KMS-11 (cell line): ENCODE results near the gene SLC23A2.

Source experiments
- H2AFZ ChIP-seq: fragments of 200-600 bp; sonication (generic); 2 replicates; pipeline ENCODE4 v1.6.1; 2016; ENCODE audit warnings: antibody characterized with exemption, mixed run types, low read depth
- H3K27ac ChIP-seq: fragments of 200-600 bp; sonication (generic); 2 replicates; pipeline ENCODE4 v1.6.1; 2016; ENCODE audit warnings: mild to moderate bottlenecking, mixed run types
- H3K27me3 ChIP-seq: fragments of 200-600 bp; sonication (generic); 2 replicates; pipeline ENCODE4 v1.6.1; 2017; ENCODE audit warnings: mild to moderate bottlenecking, low read depth, mixed run types, moderate library complexity; ENCODE audit not compliant: insufficient read depth
- H3K36me3 ChIP-seq: fragments of 200-600 bp; sonication (generic); 2 replicates; pipeline ENCODE4 v1.6.1; 2017; ENCODE audit warnings: mild to moderate bottlenecking, mixed run types; ENCODE audit not compliant: insufficient read depth
- H3K4me1 ChIP-seq: fragments of 200-600 bp; sonication (generic); 2 replicates; pipeline ENCODE4 v1.6.1; 2016; ENCODE audit warnings: mild to moderate bottlenecking, low read depth, mixed run types; ENCODE audit not compliant: poor library complexity, severe bottlenecking
- H3K4me2 ChIP-seq: fragments of 200-600 bp; sonication (generic); 2 replicates; pipeline ENCODE4 v1.7.0; 2016; ENCODE audit warnings: mild to moderate bottlenecking, mixed run types
- H3K4me3 ChIP-seq: fragments of 200-600 bp; sonication (generic); IDR thresholded peaks from 2 replicates; pipeline ENCODE4 v1.6.1; 2017; ENCODE audit warnings: low read depth, low read length, mixed read lengths; ENCODE audit not compliant: insufficient read depth
- H3K79me2 ChIP-seq: fragments of 200-600 bp; sonication (generic); 2 replicates; pipeline ENCODE4 v1.6.1; 2016; ENCODE audit warnings: low read depth, mixed run types; ENCODE audit not compliant: insufficient read depth
- H3K9ac ChIP-seq: fragments of 200-600 bp; sonication (generic); 2 replicates; pipeline ENCODE4 v1.6.1; 2016; ENCODE audit warnings: mild to moderate bottlenecking, mixed run types
- H4K20me1 ChIP-seq: fragments of 200-600 bp; sonication (generic); 2 replicates; pipeline ENCODE4 v1.6.1; 2016; ENCODE audit warnings: mild to moderate bottlenecking, mixed run types; ENCODE audit not compliant: insufficient read depth
- CTCF ChIP-seq: fragments of 200-600 bp; sonication (generic); conservative IDR thresholded peaks from 2 replicates; pipeline ENCODE4 v1.6.1; 2017; ENCODE audit warnings: low read depth, mild to moderate bottlenecking, antibody characterized with exemption, low read length, moderate library complexity, mixed read lengths

The SLC23A2 gene

DNA sequence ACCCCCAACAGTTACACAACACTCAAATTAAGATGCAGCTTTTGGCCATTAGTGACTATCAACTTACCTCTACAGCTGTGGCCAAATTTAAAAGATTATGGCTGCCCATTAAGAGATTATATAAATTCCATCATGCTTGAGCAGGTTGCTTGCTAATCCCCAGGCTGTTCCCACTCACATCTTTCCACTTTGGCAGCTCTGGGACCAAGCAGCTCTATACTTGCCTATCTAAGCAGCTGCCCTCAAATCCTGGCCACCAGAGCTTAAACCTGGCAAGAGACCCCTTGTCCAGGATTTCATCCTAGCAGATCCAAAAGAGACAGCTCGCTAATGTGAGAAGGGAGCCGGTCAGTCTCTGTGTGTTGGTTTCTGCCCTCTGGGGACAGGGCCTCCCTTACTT is 127.9 kb downstream of the SLC23A2 start:
- H3K9ac ChIP-seq = no peak overlapping the region
- H2AFZ ChIP-seq = no peak overlapping the region
- no peak overlapping the region for H3K4me2 ChIP-seq
- no peak for TF ChIP-seq CTCF
- H4K20me1 ChIP-seq = no peaks in the 10 kb centered on the region
- H3K4me3 ChIP-seq = no peak overlapping the region
- no peaks in the 10 kb centered on the region for H3K27me3 ChIP-seq
- H3K79me2 ChIP-seq = no peaks in the 10 kb centered on the region
- H3K27ac ChIP-seq = no peak overlapping the region
- H3K36me3 ChIP-seq = no peaks in the 10 kb centered on the region
- H3K4me1 ChIP-seq = no peaks in the 10 kb centered on the region

DNA sequence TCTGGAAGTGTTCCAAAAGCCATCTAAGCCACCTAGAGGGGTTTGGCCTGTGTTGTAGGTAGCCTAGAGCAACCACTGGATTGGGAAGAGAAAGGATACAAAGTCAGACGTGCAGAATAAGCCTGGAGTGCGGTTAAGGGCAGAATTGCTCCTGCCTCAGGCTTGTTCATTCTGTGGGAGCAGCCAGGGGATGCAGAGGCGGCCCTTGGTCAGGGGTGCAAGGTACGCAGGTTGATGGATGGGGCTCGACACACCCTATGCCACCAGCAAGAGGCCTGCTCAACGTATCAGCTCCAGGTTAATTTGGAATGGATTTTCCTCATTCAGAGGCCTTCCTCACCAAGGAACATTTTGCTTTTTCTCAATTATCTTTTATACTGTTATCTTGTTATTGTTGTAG is 129.8 kb downstream of the SLC23A2 start:
- Histone ChIP-seq H3K4me3 (no peak overlapping the region), H4K20me1 (no peaks in the 10 kb centered on the region), H2AFZ (no peak overlapping the region), H3K27ac (no peak overlapping the region), H3K79me2 (no peaks in the 10 kb centered on the region), H3K36me3 (no peaks in the 10 kb centered on the region), H3K4me1 (no peaks in the 10 kb centered on the region), H3K9ac (no peak overlapping the region), H3K27me3 (no peaks in the 10 kb centered on the region), H3K4me2 (no peak overlapping the region)
- no peak for TF ChIP-seq CTCF

- H4K20me1 ChIP-seq = no peaks in the 10 kb centered on the region
- no peak for TF ChIP-seq CTCF
- no peak overlapping the region for H3K4me2 ChIP-seq
- no peak overlapping the region for H3K4me3 ChIP-seq
- no peaks in the 10 kb centered on the region for H3K36me3 ChIP-seq
- no peaks in the 10 kb centered on the region for H3K4me1 ChIP-seq
- no peak overlapping the region for H2AFZ ChIP-seq
- H3K27me3 ChIP-seq = no peaks in the 10 kb centered on the region
- H3K9ac ChIP-seq = no peak overlapping the region
- no peaks in the 10 kb centered on the region for H3K79me2 ChIP-seq
- no peak overlapping the region for H3K27ac ChIP-seq
These were observed 130.4 kb downstream of the SLC23A2 start for GRCh38 chr20:4870906-4871305.

DNA sequence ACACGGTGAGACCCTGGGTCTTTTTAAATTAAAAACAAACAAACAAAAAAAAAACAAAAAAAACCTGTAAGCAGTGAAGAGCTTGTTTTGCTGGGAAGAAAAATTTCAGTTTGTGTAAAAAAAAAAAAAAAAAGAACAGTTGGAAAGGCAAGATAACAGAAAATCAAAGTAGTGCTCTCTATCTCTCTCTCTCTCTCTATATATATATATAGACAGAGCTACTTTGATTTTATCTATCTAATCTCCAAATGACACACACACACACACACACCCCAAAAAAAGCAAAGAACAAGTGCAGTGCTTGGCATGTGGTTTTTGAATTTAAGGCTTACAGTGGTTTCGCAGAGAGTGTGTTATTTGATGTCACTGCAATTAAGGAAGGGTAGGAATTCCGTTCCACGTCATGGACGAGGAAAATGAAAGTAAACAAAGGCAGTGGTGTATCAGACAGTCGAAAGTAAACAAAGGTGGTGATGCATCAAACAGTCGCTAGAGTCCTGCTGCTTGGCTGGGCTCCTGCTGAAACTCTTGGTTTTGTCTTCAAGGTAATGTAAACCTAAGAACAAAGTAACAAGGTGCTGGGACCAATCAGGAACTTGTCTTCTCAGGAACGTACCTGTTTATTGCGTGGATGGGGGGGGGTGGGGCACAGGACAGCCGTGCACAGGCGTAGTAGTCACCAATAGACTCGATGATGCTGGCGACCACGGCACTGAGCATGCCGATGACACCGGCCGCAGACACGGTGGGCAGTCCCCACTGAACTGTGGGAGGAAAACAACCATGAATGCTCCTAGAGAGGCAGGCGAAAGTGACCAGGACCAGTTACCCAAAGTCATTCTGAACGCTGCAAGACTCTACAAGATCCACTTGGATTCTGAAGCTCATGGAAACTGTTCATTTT is 131.8 kb downstream of the SLC23A2 start:
- no peak for TF ChIP-seq CTCF
- H3K79me2 ChIP-seq = no peaks in the 10 kb centered on the region
- no peaks in the 10 kb centered on the region for H3K36me3 ChIP-seq
- no peak overlapping the region for H3K9ac ChIP-seq
- H3K4me3 ChIP-seq = no peak overlapping the region
- H4K20me1 ChIP-seq = no peaks in the 10 kb centered on the region
- no peaks in the 10 kb centered on the region for H3K4me1 ChIP-seq
- no peak overlapping the region for H3K4me2 ChIP-seq
- H2AFZ ChIP-seq = no peak overlapping the region
- no peak overlapping the region for H3K27ac ChIP-seq
- H3K27me3 ChIP-seq = no peaks in the 10 kb centered on the region
